ENCODE data around the gene ANKK1. TPM values are rescaled to one million over a fixed set of nuclear protein-coding genes. Genes with fewer than 3 reads are reported as not detected.

The ANKK1 gene
- total and polyA plus RNA-seq, 4 donors = 0.49 to 1.1 (median 0.66) TPM

GRCh38 chr11:113408206-113408605 is 20.6 kb downstream of the ANKK1 start:
- Histone ChIP-seq H3K4me3 (no peak overlapping the region), H3K27me3 (ENCODE audit: control insufficient read depth in 3 of 3, insufficient read depth in 3 of 3, low read length in 2 of 3) (no peaks in the 10 kb centered on the region), H3K27ac (ENCODE audit: low read depth in 1 of 2, low read length in 1 of 2) (no peak overlapping the region), H3K4me1 (ENCODE audit: control insufficient read depth in 5 of 5, insufficient read depth in 5 of 5, low read length in 5 of 5) (peaks cover 0 to 2% (median 0%) of the 10 kb centered on the region in 5 donors), H3K9me3 (ENCODE audit: control insufficient read depth in 4 of 4, insufficient read depth in 3 of 4, low read length in 3 of 4) (no peaks in the 10 kb centered on the region), H3K36me3 (ENCODE audit: control insufficient read depth in 4 of 4, insufficient read depth in 4 of 4, low read length in 4 of 4) (no peaks in the 10 kb centered on the region), H3K9ac (ENCODE audit: insufficient read depth in 1 of 2, low read length in 2 of 2) (no peak overlapping the region)
- no peak for TF ChIP-seq CTCF (IDR thresholded peaks at IDR 0.05; ENCODE audit: control extremely low read depth, extremely low read depth)
- peak in 1 of 3 donors; percentile 7 for DNase-seq
- WGBS, 2 donors = 51 to 73% methylated on average over 9 of the region's 9 CpGs
- ATAC-seq (ENCODE audit: insufficient read depth, low FRiP score) = no peak

GRCh38 chr11:113408887-113409286 is 21.3 kb downstream of the ANKK1 start:
- H3K9ac ChIP-seq (ENCODE audit: insufficient read depth in 1 of 2, low read length in 2 of 2) = no peak overlapping the region
- ATAC-seq (ENCODE audit: insufficient read depth, low FRiP score) = no peak
- H3K27me3 ChIP-seq (ENCODE audit: control insufficient read depth in 3 of 3, insufficient read depth in 3 of 3, low read length in 2 of 3) = no peaks in the 10 kb centered on the region
- H3K27ac ChIP-seq (ENCODE audit: low read depth in 1 of 2, low read length in 1 of 2) = no peak overlapping the region
- TF ChIP-seq CTCF (IDR thresholded peaks at IDR 0.05; ENCODE audit: control extremely low read depth, extremely low read depth) = no peak
- H3K36me3 ChIP-seq (ENCODE audit: control insufficient read depth in 4 of 4, insufficient read depth in 4 of 4, low read length in 4 of 4) = no peaks in the 10 kb centered on the region
- DNase-seq = no peak
- H3K9me3 ChIP-seq (ENCODE audit: control insufficient read depth in 4 of 4, insufficient read depth in 3 of 4, low read length in 3 of 4) = no peaks in the 10 kb centered on the region
- H3K4me1 ChIP-seq (ENCODE audit: control insufficient read depth in 5 of 5, insufficient read depth in 5 of 5, low read length in 5 of 5) = peaks cover 0 to 2% (median 0%) of the 10 kb centered on the region in 5 donors
- H3K4me3 ChIP-seq = no peak overlapping the region
- 85 to 87% methylated on average over 9 of the region's 9 CpGs for WGBS, 2 donors

GRCh38 chr11:113409526-113409925 is 21.9 kb downstream of the ANKK1 start:
- H3K9me3 ChIP-seq (ENCODE audit: control insufficient read depth in 4 of 4, insufficient read depth in 3 of 4, low read length in 3 of 4) = no peaks in the 10 kb centered on the region
- H3K9ac ChIP-seq (ENCODE audit: insufficient read depth in 1 of 2, low read length in 2 of 2) = no peak overlapping the region
- no peak overlapping the region for H3K4me3 ChIP-seq
- H3K36me3 ChIP-seq (ENCODE audit: control insufficient read depth in 4 of 4, insufficient read depth in 4 of 4, low read length in 4 of 4) = no peaks in the 10 kb centered on the region
- WGBS, 2 donors = 83 to 88% methylated on average over 3 of the region's 3 CpGs
- no peak for DNase-seq
- H3K27me3 ChIP-seq (ENCODE audit: control insufficient read depth in 3 of 3, insufficient read depth in 3 of 3, low read length in 2 of 3) = no peaks in the 10 kb centered on the region
- H3K4me1 ChIP-seq (ENCODE audit: control insufficient read depth in 5 of 5, insufficient read depth in 5 of 5, low read length in 5 of 5) = peaks cover 0 to 2% (median 0%) of the 10 kb centered on the region in 5 donors
- H3K27ac ChIP-seq (ENCODE audit: low read depth in 1 of 2, low read length in 1 of 2) = no peak overlapping the region
- TF ChIP-seq CTCF (IDR thresholded peaks at IDR 0.05; ENCODE audit: control extremely low read depth, extremely low read depth) = no peak
- no peak for ATAC-seq (ENCODE audit: insufficient read depth, low FRiP score)

All from lung (tissue), 12 donors.